HG03457 (cell line): Measurements from ENCODE around the gene UGT1A4.

Experiments
- ATAC-seq: cut with Tn5 transposase; IDR thresholded peaks from one replicate; pipeline ENCODE4 v1.9.1; 2021; ENCODE audit warnings: moderate number of reproducible peaks; ENCODE audit not compliant: unreplicated experiment

Gene UGT1A4

GRCh38 chr2:233807966-233808935 is 89.7 kb downstream of the UGT1A4 start:
- ATAC-seq: no peak

DNA sequence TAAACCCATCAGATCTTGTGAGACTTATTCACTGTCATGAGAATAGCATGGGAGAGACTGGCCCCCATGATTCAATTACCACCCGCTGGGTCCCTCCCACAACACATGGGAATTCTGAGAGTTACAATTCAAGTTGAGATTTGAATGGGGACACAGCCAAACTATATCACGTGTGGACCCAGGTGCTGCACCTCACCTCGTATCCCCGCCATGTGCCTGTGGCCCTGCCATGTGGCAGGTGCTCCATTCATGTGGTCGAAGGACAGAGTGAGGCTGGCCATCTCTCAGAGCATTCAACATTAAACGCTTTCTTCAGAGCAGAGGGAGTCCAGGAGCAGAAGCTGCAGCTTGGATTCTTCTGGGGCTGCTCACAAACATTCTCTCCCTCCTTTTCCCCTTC is 91.8 kb downstream of the UGT1A4 start:
- ATAC-seq: no peak

GRCh38 chr2:233811087-233811486 is 92.6 kb downstream of the UGT1A4 start:
- ATAC-seq: no peak

GRCh38 chr2:233811732-233812131 is 93.2 kb downstream of the UGT1A4 start:
- ATAC-seq: no peak

DNA sequence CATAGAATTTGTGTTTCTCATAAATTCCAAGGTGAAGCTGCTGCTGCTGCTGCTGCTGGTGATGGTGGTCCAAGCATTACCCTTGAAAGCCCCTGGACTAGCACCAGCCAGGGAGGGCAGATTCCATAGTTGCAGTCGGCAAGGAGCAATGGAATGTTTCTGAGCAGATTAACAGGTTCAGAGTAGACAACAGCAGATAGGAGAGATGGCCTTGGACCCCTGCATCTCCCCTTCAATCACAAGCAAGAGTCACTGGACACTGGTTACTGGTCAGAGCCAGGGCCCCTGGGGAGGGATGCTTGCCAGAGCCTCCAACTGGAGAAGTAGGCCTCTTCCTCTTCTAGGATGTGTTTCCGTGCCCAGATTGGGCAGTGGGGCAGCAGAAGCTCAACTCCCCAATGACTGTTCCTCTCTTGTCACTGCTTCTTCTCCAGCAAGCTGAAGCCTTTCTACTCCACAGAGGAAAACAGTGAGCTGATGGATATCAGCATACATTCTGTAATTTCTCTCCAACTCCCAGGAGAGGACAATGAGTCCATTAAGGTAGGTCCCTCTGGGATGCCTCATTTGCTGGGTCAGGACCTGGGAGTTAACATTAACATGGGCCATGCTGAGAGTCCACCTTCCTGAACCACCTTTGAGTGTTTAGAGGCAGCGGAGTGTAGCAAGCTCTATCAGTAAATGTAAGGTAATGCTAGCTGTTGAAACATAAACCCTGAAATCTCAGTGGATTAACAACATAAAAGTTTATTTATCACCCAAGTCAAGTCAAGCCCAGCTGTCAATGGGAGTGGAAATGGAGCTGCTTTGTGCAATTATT is 94.9 kb downstream of the UGT1A4 start:
- ATAC-seq: no peak

- no peak for ATAC-seq
Measured at GRCh38 chr2:233814056-233814835, 95.7 kb downstream of the UGT1A4 start.

- ATAC-seq: no peak
Measured at GRCh38 chr2:233815861-233816260, 97.3 kb downstream of the UGT1A4 start.

GRCh38 chr2:233816334-233816733 is 97.8 kb downstream of the UGT1A4 start:
- ATAC-seq: no peak

DNA sequence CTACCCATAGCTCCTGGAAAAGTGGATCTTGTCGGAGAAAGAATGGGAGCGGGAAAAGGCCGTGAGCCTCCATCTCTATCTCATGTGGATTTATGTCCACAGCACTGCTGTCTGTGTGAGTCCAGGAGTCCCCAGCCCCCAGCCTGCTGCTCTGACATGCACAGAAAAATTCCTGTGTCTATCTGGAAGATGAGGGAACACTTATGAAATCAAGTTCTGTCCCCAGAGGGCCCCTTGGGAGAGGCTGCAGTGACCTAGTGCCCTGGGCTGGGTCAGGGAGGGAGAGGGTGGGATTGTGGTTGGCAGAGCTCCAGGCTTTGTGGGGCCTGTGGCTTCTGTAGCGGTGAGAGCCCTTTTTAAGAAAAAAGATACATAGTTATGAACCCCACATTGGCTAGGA is 98.2 kb downstream of the UGT1A4 start:
- no peak for ATAC-seq

DNA sequence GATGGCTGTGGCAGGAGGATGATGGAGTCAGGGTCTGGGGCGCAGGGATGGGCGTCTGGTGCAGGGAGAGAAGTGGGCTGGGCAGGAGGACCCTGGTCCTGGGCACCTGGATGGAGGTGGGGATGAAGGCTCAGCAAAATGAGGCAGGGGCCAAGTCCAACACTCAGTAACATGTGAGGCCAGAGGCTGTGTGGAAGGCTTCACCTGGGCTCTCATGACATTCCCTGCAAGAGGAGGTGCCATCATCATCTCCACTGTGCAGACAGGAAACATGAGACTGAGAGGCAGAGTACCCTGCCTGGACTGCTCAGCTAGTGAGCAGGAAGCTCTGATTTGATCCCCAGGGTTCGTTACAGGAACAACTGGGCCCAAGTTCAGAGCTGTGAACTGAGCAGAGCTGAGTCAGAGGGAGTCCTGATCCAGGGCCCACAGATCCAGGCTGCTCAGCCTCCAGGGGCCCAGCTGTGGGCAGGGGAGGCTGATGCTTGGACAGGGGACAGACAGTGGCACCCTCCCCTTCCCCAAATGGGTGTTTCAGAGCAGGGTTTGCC is 98.9 kb downstream of the UGT1A4 start:
- ATAC-seq: no peak

DNA sequence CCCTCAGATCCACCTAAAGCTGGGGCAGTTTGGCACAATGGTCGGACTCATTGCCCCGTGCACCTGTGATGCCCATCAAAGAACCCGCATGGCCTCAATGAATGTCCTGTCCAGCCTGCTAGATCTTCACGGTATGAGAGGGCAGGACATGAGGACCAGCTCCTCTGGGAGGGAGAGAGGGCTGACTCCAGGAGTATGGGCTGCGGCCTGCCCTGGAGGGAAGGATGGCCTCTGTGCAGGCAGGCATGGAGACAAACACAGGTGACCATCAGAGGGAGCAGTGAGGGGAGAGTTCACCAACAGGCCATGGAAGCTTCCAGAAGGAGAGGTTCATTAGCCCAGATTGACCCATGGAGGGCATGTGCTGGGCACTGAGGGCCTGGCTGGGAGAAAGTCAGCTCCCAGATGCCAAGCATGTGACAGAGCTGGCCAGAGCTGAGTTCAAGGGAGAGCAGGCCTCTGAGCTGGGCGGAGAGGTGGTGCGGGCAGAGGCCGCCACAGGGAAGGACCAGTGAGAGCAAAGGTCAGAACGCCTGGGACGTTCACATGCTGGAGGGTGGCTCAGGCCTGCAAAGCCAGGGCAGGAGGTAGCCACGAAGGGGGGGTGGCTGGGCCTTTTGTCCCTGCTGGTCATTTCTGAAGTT is 99.6 kb downstream of the UGT1A4 start:
- no peak for ATAC-seq

- ATAC-seq: no peak
Measured at GRCh38 chr2:233818639-233819621, 100.4 kb downstream of the UGT1A4 start.

GRCh38 chr2:233819884-233820773 is 101.6 kb downstream of the UGT1A4 start:
- no peak for ATAC-seq

DNA sequence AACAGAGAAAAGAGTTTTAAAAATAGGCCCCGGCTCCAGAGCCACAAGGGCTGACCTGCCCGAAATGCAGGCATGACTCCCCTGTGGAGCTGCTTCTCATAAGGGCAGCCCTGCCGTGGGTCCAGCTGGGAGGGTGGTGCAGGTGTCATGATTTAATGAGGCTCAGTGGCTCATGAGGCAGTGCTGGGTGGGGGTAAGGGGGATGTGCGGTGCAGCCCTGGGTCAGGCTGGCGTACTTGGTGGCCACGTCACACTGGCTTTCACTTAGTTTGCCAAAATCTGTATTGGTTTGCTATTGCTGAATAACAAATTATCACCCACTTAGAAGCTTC is 102.2 kb downstream of the UGT1A4 start:
- ATAC-seq: no peak

DNA sequence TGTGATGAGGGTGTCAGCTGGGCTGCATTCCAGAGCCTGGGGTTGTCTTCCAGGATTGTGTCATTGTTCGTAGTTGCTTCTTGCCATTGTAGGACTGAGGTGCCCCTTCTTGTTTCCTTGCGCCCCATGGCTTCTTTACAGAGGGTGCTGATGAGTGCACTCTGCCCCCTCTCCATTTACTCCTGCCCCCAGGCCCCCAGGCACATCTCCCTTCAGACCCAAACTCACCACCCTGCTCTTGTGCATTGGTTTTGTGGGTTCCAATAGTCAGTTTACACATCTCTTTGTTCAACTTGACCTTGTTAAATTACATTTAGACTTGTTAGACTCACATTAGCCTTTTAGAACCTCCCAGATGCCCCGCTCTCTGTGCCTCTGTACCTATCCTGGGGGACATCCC is 102.7 kb downstream of the UGT1A4 start:
- ATAC-seq: no peak

GRCh38 chr2:233821709-233822100 is 103.2 kb downstream of the UGT1A4 start:
- ATAC-seq: no peak

DNA sequence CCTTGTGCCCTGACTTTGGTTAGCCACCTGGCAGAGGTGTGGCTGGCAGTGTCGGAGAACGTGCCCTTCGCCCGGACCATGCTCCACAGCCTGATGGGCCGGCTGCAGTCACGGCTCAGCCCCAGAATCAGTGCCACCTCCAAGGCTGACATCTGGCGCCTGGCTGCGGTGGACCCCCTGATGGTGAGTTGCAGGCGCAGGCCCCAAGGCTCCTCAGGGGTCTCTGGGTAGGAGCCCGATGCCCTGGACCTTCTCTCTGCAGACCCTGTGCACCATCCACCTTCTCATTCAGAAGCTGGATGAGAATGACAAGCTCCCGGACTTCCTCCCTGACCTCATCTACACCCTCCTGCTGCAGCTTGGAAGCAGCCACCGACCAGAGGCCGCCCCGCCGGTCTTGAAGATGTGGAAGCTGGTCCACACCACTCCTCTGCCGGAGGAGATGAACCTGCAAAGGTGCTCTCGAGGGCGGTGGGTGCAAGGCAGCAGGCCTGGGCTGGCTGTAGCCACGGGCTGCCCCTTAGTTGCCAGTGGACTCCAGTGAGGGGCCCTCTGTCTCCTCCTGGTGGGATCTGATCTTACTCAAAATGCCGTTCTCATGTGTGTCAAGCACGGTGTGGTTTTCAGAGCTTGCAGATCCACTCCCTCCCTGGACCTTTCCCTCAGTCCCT is 103.7 kb downstream of the UGT1A4 start:
- no peak for ATAC-seq
